Calu3 (cell line): ENCODE measurements around the gene SCO1. TPM values are rescaled to one million over a fixed set of nuclear protein-coding genes. Genes with fewer than 3 reads are reported as not detected.

Source experiments
- BruUV-seq: library from RNA; stranded (reverse); fragments of 400-500 nt; replicated peaks from 2 replicates; lab custom pipeline; 2021; lab: Mats Ljungman, UMichigan
- CTCF ChIA-PET: fragments of 300-600 bp; sonication (Branson Sonifier 250); formaldehyde crosslinking; loops from one replicate; lab custom pipeline; 2022; ENCODE audit warnings: antibody characterized with exemption; lab: Charles Lee
- DNase-seq: peaks from one replicate; pipeline ENCODE4 v3.0.0; 2022
- H3K27ac Mint-ChIP-seq: one replicate; pipeline ENCODE4 v1.8.0; 2022; ENCODE audit warnings: mixed read lengths; ENCODE audit not compliant: unreplicated experiment
- H3K27me3 Mint-ChIP-seq: one replicate; pipeline ENCODE4 v1.8.0; 2022; ENCODE audit warnings: mixed read lengths; ENCODE audit not compliant: unreplicated experiment
- H3K36me3 Mint-ChIP-seq: one replicate; pipeline ENCODE4 v1.8.0; 2022; ENCODE audit warnings: mild to moderate bottlenecking, moderate library complexity, mixed read lengths; ENCODE audit not compliant: insufficient read depth, unreplicated experiment
- H3K4me1 Mint-ChIP-seq: one replicate; pipeline ENCODE4 v1.8.0; 2022; ENCODE audit warnings: mild to moderate bottlenecking, low read depth, mixed read lengths; ENCODE audit not compliant: unreplicated experiment
- H3K4me3 Mint-ChIP-seq: one replicate; pipeline ENCODE4 v1.8.0; 2022; ENCODE audit warnings: mild to moderate bottlenecking, low read depth, moderate library complexity, mixed read lengths; ENCODE audit not compliant: unreplicated experiment
- H3K9me3 Mint-ChIP-seq: one replicate; pipeline ENCODE4 v1.8.0; 2022; ENCODE audit warnings: low read depth, mixed read lengths; ENCODE audit not compliant: unreplicated experiment
- intact Hi-C: fragments of 100-400 bp; cut with micrococcal nuclease; formaldehyde crosslinking; loops from one replicate; pipeline ENCODE4 v1.10.0; 2022; ENCODE audit not compliant: unreplicated experiment
- total RNA-seq: library from RNA; stranded (reverse); gene quantifications from 2 replicates; pipeline ENCODE4 v1.2.3, GENCODE V29; 2022
- TF ChIP-seq, protein P1 (sequence below): fragments of 200-600 bp; IDR thresholded peaks from one replicate; pipeline ENCODE4 v1.8.0; 2022; ENCODE audit warnings: antibody characterized with exemption; ENCODE audit not compliant: unreplicated experiment

Gene SCO1
- total RNA-seq, 1 experiment from 2014 or later: 27.4 TPM

DNA sequence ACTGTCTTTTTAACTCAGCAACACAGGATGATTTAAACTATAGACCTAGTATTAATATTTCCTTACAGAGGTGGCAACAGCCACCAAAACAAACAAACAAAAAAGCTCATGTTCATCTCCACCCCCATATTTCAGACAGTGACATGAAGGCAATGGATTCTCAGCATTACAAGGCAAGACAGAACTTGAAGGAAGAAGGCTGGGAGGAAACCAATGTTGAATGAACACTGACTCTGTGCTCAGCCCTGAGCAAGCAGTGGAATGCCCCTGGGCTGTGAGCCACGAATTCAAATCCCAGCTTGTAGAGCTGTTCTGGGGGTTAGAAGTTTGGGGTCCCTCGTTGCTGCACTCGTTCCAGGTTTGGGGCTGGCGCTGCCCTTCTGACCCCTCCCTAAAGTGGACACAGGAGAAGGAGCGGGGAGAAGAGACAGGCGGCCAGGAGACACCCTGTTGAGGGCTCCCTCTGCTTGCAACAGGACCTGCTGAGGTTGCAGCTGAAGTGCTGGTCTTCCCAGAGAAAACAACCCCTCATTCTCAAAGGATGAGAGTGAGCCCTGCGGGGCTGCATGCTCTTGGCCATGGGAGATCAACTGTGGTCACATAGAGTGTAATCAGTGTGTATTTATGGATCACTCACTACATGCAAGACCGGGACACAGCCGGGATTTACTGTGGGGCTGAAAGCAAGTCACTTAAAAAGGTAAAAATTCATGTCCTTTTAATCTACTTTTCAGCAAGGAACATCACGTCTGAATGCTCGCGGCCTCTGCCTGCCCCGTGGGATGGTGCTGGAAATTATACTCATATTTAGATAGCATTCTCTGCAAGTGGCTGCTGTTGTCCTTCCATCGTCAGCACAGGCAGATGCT is 74.5 kb downstream of the SCO1 start:
- Mint-ChIP-seq H3K4me3 (no peak overlapping the region), H3K36me3 (no peaks in the 10 kb centered on the region), H3K9me3 (no peaks in the 10 kb centered on the region), H3K4me1 (peaks cover 8% of the 10 kb centered on the region), H3K27me3 (no peaks in the 10 kb centered on the region), H3K27ac (no peak overlapping the region)
- TF ChIP-seq, protein P1, sequence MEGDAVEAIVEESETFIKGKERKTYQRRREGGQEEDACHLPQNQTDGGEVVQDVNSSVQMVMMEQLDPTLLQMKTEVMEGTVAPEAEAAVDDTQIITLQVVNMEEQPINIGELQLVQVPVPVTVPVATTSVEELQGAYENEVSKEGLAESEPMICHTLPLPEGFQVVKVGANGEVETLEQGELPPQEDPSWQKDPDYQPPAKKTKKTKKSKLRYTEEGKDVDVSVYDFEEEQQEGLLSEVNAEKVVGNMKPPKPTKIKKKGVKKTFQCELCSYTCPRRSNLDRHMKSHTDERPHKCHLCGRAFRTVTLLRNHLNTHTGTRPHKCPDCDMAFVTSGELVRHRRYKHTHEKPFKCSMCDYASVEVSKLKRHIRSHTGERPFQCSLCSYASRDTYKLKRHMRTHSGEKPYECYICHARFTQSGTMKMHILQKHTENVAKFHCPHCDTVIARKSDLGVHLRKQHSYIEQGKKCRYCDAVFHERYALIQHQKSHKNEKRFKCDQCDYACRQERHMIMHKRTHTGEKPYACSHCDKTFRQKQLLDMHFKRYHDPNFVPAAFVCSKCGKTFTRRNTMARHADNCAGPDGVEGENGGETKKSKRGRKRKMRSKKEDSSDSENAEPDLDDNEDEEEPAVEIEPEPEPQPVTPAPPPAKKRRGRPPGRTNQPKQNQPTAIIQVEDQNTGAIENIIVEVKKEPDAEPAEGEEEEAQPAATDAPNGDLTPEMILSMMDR: no peak
- CTCF ChIA-PET: no interaction called here
- intact Hi-C loops: no loop called here
- DNase-seq: no peak
- no TSS peak for BruUV-seq

Other genes starting within 250 kb of the SCO1 start
- not detected in 2 replicates for gene MYH4, start 228.0 kb downstream of the SCO1 start, total RNA-seq
- not detected in 2 replicates for gene MYH1, start 179.0 kb downstream of the SCO1 start, total RNA-seq
- gene MYH2, start 147.9 kb downstream of the SCO1 start, total RNA-seq: not detected in 2 replicates
- gene MYH3, start 40.2 kb downstream of the SCO1 start, total RNA-seq: 2.7 and 2.9 TPM in 2 replicates
- 3.2 and 4.2 TPM in 2 replicates for gene ADPRM, start 61 bp upstream of the SCO1 start, total RNA-seq
- gene TMEM220, start 32.5 kb upstream of the SCO1 start, total RNA-seq: not detected in 2 replicates
- not detected in 2 replicates for gene TMEM238L, start 106.6 kb upstream of the SCO1 start, total RNA-seq
- not detected in 2 replicates for gene PIRT, start 140.6 kb upstream of the SCO1 start, total RNA-seq